Astrocyte (in vitro differentiated cells and primary cell): ENCODE measurements around the gene ZNF783.

ENCODE experiments used
- CTCF ChIP-seq: IDR thresholded peaks from 2 replicates; pipeline ENCODE4 v1.5.1; 2011; ENCODE audit warnings: low read depth, mild to moderate bottlenecking, inconsistent platforms, low read length, moderate library complexity; ENCODE audit not compliant: insufficient read depth
- EZH2 ChIP-seq: IDR thresholded peaks from 2 replicates; pipeline ENCODE4 v1.6.1; 2012; ENCODE audit warnings: mild to moderate bottlenecking, low read length, inconsistent platforms; ENCODE audit not compliant: insufficient read depth

- TF ChIP-seq CTCF (no peak), EZH2 (no peak)
Measured at GRCh38 chr7:149245744-149246143, 16.3 kb upstream of the ZNF783 start.
